MV-4-11 (cell line): ENCODE results near the gene F11R.
"Not testable (repeated sequence)": the region's sequence is repeated elsewhere in the genome, so short reads cannot be mapped to it uniquely, and the experiment has no call there.

ENCODE experiments used
- DNase-seq: peaks from one replicate; lab custom pipeline; 2025; lab: John Stamatoyannopoulos, UW

F11R gene

GRCh38 chr1:161044535-161044907 lies 23.6 kb upstream of the F11R start:
- no peak for DNase-seq

GRCh38 chr1:161039546-161039945 lies 18.6 kb upstream of the F11R start:
- no peak for DNase-seq

GRCh38 chr1:161039154-161039545 lies 18.2 kb upstream of the F11R start:
- no peak for DNase-seq

- no peak for DNase-seq
Observed at GRCh38 chr1:161038523-161039153, 17.7 kb upstream of the F11R start, which contains the start of gene TSTD1. Gene TSTD1, minus strand, starts transcription at chr1:161038964. Its CDS starts 75 bp downstream, at chr1:161038889.

- DNase-seq: no peak
Observed at GRCh38 chr1:161037661-161038522, 16.9 kb upstream of the F11R start.

GRCh38 chr1:161033751-161034150 lies 12.8 kb upstream of the F11R start:
- no peak for DNase-seq

- no peak for DNase-seq
Observed at GRCh38 chr1:161032409-161032808, 11.5 kb upstream of the F11R start.

- DNase-seq: no peak
Observed at GRCh38 chr1:161031874-161032273, 10.9 kb upstream of the F11R start.

GRCh38 chr1:161029466-161029865 lies 8.5 kb upstream of the F11R start:
- not testable (repeated sequence) for DNase-seq

GRCh38 chr1:161026954-161027353 lies 6.0 kb upstream of the F11R start:
- DNase-seq: not testable (repeated sequence)

- DNase-seq: not testable (repeated sequence)
Observed at GRCh38 chr1:161022432-161022831, 1.5 kb upstream of the F11R start.

- DNase-seq: no peak
Observed at GRCh38 chr1:161021970-161022353, 1.0 kb upstream of the F11R start.

- DNase-seq: peak; percentile 78
Observed at GRCh38 chr1:161021165-161021969, 415 bp upstream of the F11R start.

- DNase-seq: no peak
Observed at GRCh38 chr1:161019751-161020495, 1.0 kb downstream of the F11R start.

GRCh38 chr1:161019111-161019660 lies 1.8 kb downstream of the F11R start:
- DNase-seq: peak; percentile 19

- DNase-seq: no peak
Observed at GRCh38 chr1:161018631-161018930, 2.4 kb downstream of the F11R start.

GRCh38 chr1:161017756-161018630 lies 3.0 kb downstream of the F11R start:
- no peak for DNase-seq

- DNase-seq: not testable (repeated sequence)
Observed at GRCh38 chr1:161017181-161017580, 3.8 kb downstream of the F11R start.

GRCh38 chr1:161016683-161017082 lies 4.3 kb downstream of the F11R start:
- not testable (repeated sequence) for DNase-seq

GRCh38 chr1:161013488-161014230 lies 7.3 kb downstream of the F11R start:
- DNase-seq: peak; percentile 91
